ENCODE measurements around the gene OXNAD1. TPM values are rescaled to one million over a fixed set of nuclear protein-coding genes. Genes with fewer than 3 reads are reported as not detected.

The OXNAD1 gene
- total RNA-seq, 2 donors from 2014 or later: 16.2 to 16.3 TPM

DNA sequence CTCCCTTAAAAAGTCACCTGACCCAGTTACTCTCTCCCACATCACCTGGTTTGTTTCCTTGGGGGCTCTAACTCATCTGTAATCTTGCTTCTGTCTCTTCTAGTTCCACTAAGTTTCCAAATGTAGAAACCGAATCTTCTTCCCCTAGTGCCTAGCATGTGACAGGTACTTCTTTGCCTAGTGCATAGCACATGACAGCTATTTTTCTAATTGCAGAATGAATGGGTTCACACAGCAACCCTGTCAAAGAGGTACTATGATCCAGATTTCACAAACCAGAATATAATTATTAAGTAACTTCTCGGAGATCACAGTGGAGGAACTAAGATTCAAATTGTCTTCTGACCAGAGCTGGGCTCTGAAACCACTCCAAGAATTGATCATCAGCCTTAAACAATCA, 7.7 kb upstream of the OXNAD1 start:
- no peak overlapping the region for H3K27ac ChIP-seq
- H3K27me3 ChIP-seq (replicated peaks; ENCODE audit: insufficient read depth): no peaks in the 10 kb centered on the region
- no peak overlapping the region for H3K4me3 ChIP-seq
- H3K9me3 ChIP-seq: no peaks in the 10 kb centered on the region
- no peaks in the 10 kb centered on the region for H3K4me1 ChIP-seq (replicated peaks)
- intact Hi-C loops (cut with DNase I): no loop called here
- no peaks in the 10 kb centered on the region for H3K36me3 ChIP-seq
- TF ChIP-seq, protein P1, sequence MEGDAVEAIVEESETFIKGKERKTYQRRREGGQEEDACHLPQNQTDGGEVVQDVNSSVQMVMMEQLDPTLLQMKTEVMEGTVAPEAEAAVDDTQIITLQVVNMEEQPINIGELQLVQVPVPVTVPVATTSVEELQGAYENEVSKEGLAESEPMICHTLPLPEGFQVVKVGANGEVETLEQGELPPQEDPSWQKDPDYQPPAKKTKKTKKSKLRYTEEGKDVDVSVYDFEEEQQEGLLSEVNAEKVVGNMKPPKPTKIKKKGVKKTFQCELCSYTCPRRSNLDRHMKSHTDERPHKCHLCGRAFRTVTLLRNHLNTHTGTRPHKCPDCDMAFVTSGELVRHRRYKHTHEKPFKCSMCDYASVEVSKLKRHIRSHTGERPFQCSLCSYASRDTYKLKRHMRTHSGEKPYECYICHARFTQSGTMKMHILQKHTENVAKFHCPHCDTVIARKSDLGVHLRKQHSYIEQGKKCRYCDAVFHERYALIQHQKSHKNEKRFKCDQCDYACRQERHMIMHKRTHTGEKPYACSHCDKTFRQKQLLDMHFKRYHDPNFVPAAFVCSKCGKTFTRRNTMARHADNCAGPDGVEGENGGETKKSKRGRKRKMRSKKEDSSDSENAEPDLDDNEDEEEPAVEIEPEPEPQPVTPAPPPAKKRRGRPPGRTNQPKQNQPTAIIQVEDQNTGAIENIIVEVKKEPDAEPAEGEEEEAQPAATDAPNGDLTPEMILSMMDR (IDR thresholded peaks at IDR 0.05): no peak
- TF ChIP-seq POLR2A (IDR thresholded peaks at IDR 0.05): no peak
- TF ChIP-seq POLR2AphosphoS5 (IDR thresholded peaks at IDR 0.05): no peak
- WGBS: 93% methylated on average over 2 of the region's 2 CpGs
- no peak for DNase-seq (ENCODE audit: low spot score)

DNA sequence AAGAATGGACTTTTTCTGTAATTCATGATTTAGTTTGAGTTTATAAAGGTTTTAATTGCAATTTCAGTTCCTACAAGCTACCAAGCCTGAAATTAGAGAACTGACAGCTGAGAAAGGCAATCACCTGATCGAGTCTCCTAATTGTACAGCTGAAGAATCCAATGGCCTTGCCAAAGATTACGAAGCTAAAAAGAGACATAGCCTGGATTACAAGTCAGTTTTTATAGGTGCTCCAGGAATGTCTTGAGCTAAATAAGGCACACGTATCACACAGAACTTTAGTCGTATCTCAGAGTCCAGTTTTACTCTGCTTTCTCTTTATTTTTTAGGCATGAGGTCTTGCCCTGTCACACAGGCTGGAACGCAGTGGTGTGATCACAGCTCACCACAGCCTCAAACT, 6.8 kb upstream of the OXNAD1 start:
- no peak for TF ChIP-seq POLR2A (IDR thresholded peaks at IDR 0.05)
- TF ChIP-seq, protein P1 (IDR thresholded peaks at IDR 0.05): no peak
- intact Hi-C loops (cut with DNase I): no loop called here
- 50% methylated on average over 5 of the region's 5 CpGs for WGBS

DNA sequence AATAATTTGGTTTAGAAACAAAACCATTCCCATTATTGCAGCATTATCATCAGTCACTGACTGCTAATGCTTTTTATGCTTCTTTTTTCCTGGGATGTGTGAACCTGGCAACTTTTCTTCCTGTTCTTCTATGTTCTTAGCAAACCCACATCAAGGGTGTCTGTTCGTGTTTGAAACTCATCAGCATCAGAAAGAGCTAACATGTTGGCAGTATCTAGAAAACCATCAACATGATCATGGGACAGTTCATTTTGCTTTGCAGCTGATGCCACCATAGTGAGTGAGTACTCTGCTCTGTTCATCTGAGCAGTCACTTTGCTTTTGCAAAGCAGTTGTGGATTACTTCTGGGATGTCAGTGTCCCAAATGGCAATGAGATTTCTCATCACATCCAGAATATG, 6.1 kb upstream of the OXNAD1 start:
- TF ChIP-seq, protein P1 (IDR thresholded peaks at IDR 0.05): no peak
- TF ChIP-seq POLR2AphosphoS5 (IDR thresholded peaks at IDR 0.05) (no peak), POLR2A (IDR thresholded peaks at IDR 0.05) (no peak)
- intact Hi-C loops (cut with DNase I): no loop called here
- H3K36me3 ChIP-seq: no peaks in the 10 kb centered on the region
- no peaks in the 10 kb centered on the region for H3K27me3 ChIP-seq (replicated peaks; ENCODE audit: insufficient read depth)
- H3K27ac ChIP-seq: no peak overlapping the region
- peaks cover 1% of the 10 kb centered on the region for H3K4me1 ChIP-seq (replicated peaks)
- 81% methylated on average over 1 of the region's 1 CpG for WGBS
- no peak for DNase-seq (ENCODE audit: low spot score)
- no peak overlapping the region for H3K4me3 ChIP-seq
- no peaks in the 10 kb centered on the region for H3K9me3 ChIP-seq

More for the DNA sequence above, 6.8 kb upstream of the OXNAD1 start:
- Histone ChIP-seq H3K27me3 (replicated peaks; ENCODE audit: insufficient read depth) (no peaks in the 10 kb centered on the region), H3K4me3 (no peak overlapping the region), H3K27ac (no peak overlapping the region), H3K9me3 (no peaks in the 10 kb centered on the region), H3K4me1 (replicated peaks) (no peaks in the 10 kb centered on the region), H3K36me3 (no peaks in the 10 kb centered on the region)
- no peak for DNase-seq (ENCODE audit: low spot score)

DNA sequence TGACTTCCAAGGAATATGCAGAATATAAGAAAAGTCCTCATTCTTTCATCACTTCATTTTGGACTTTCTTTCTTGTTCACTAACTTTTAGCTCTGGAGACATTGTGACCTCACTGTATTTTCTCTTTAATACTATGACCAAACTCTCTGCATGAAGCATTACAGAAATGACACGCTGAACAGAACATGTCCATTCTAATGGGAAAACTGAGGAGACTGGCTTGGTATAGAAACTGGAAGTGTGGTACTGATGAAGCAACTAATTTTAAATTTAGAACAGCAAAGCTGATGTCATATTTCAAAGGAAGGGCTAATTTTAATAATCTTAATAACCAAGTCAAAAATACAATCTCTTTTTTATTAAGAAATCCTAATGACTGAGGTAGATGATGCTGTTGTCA, 5.0 kb upstream of the OXNAD1 start:
- Histone ChIP-seq H3K36me3 (no peaks in the 10 kb centered on the region), H3K27ac (no peak overlapping the region)
- intact Hi-C loops (cut with DNase I): no loop called here

DNA sequence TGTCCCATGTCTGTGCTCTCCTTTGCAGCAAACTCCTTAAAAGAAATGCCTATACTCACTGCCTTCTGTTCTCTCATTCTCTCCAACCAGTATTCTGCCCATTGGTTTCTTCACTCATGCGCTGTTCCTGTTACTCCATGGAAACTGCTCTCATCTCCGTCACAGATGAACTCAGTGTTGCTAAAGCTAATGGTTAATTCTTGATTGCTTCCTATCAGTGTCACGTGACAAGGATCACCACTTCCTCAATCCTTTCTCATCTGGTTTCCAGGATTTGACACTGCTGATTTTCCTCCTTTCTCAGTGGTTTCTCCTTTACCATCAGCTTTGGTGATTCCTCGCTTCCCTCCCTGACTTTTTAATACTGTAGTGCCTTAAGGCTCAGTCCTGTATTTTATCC, 2.8 kb upstream of the OXNAD1 start:
- TF ChIP-seq, protein P1 (IDR thresholded peaks at IDR 0.05): no peak
- TF ChIP-seq POLR2A (IDR thresholded peaks at IDR 0.05) (no peak), POLR2AphosphoS5 (IDR thresholded peaks at IDR 0.05) (no peak)

More for the DNA sequence above, 5.0 kb upstream of the OXNAD1 start:
- WGBS: 84% methylated on average over 1 of the region's 1 CpG
- DNase-seq (ENCODE audit: low spot score): no peak
- Histone ChIP-seq H3K4me3 (no peak overlapping the region), H3K27me3 (replicated peaks; ENCODE audit: insufficient read depth) (no peaks in the 10 kb centered on the region), H3K9me3 (no peaks in the 10 kb centered on the region), H3K4me1 (replicated peaks) (peaks cover 4% of the 10 kb centered on the region)
- TF ChIP-seq, protein P1 (IDR thresholded peaks at IDR 0.05): no peak
- no peak for TF ChIP-seq POLR2A (IDR thresholded peaks at IDR 0.05)
- no peak for TF ChIP-seq POLR2AphosphoS5 (IDR thresholded peaks at IDR 0.05)

More for the DNA sequence above, 2.8 kb upstream of the OXNAD1 start:
- intact Hi-C loops (cut with DNase I): no loop called here
- no peaks in the 10 kb centered on the region for H3K9me3 ChIP-seq
- whole genome bisulfite sequencing: 83% methylated on average over 4 of the region's 4 CpGs
- H3K4me1 ChIP-seq (replicated peaks): peaks cover 10% of the 10 kb centered on the region
- no peak for DNase-seq (ENCODE audit: low spot score)
- H3K4me3 ChIP-seq: no peak overlapping the region
- H3K36me3 ChIP-seq: no peaks in the 10 kb centered on the region
- no peaks in the 10 kb centered on the region for H3K27me3 ChIP-seq (replicated peaks; ENCODE audit: insufficient read depth)
- no peak overlapping the region for H3K27ac ChIP-seq
